NT2/D1 (cell line): ENCODE measurements around the gene SEC22A.

Experiments used
- DNase-seq: peaks from one replicate; pipeline ENCODE4 v3.0.0-alpha.2; 2011; ENCODE audit warnings: low read depth, low spot score
- H3K27me3 ChIP-seq: 2 replicates; pipeline ENCODE4 v1.6.0; 2011; ENCODE audit warnings: mild to moderate bottlenecking; ENCODE audit not compliant: insufficient read length, insufficient read depth
- H3K36me3 ChIP-seq: 2 replicates; pipeline ENCODE4 v1.6.1; 2011; ENCODE audit warnings: mild to moderate bottlenecking, low read length, mixed read lengths; ENCODE audit not compliant: insufficient read depth, insufficient read length
- H3K4me1 ChIP-seq: 2 replicates; pipeline ENCODE4 v1.5.1; 2011; ENCODE audit not compliant: insufficient read depth, insufficient read length
- H3K4me3 ChIP-seq: 2 replicates; pipeline ENCODE4 v1.5.1; 2011; ENCODE audit warnings: low read depth; ENCODE audit not compliant: insufficient read length
- H3K9ac ChIP-seq: 2 replicates; pipeline ENCODE4 v1.6.0; 2011; ENCODE audit warnings: low read depth; ENCODE audit not compliant: insufficient read length
- H3K9me3 ChIP-seq: 2 replicates; pipeline ENCODE4 v1.5.1; 2011; ENCODE audit warnings: mild to moderate bottlenecking, low read length; ENCODE audit not compliant: insufficient read depth
- SUZ12 ChIP-seq: IDR thresholded peaks from 2 replicates; pipeline ENCODE4 v1.6.1; 2011; ENCODE audit not compliant: insufficient read length, insufficient read depth; ENCODE audit errors: extremely low read depth
- YY1 ChIP-seq: IDR thresholded peaks from 2 replicates; pipeline ENCODE4 v1.6.1; 2011; ENCODE audit not compliant: insufficient read length, insufficient read depth
- ZNF274 ChIP-seq: IDR thresholded peaks from 2 replicates; pipeline ENCODE4 v1.6.1; 2011; ENCODE audit warnings: mild to moderate bottlenecking, low read depth, low read length

Gene SEC22A

GRCh38 chr3:123305192-123305591, 103.4 kb downstream of the SEC22A start:
- Histone ChIP-seq H3K9ac (no peak overlapping the region), H3K27me3 (no peaks in the 10 kb centered on the region), H3K9me3 (no peaks in the 10 kb centered on the region), H3K4me1 (peaks cover 4% of the 10 kb centered on the region), H3K4me3 (no peak overlapping the region), H3K36me3 (no peaks in the 10 kb centered on the region)
- no peak for TF ChIP-seq ZNF274
- TF ChIP-seq SUZ12: no peak
- TF ChIP-seq YY1: no peak
- DNase-seq: no peak

GRCh38 chr3:123307064-123307463, 105.3 kb downstream of the SEC22A start:
- Histone ChIP-seq H3K4me3 (no peak overlapping the region), H3K27me3 (no peaks in the 10 kb centered on the region), H3K4me1 (peaks cover 12% of the 10 kb centered on the region), H3K9ac (no peak overlapping the region), H3K9me3 (no peaks in the 10 kb centered on the region), H3K36me3 (no peaks in the 10 kb centered on the region)
- no peak for DNase-seq
- no peak for TF ChIP-seq ZNF274
- no peak for TF ChIP-seq SUZ12
- TF ChIP-seq YY1: no peak

GRCh38 chr3:123310186-123310585, 108.4 kb downstream of the SEC22A start:
- no peaks in the 10 kb centered on the region for H3K36me3 ChIP-seq
- TF ChIP-seq YY1: no peak
- TF ChIP-seq SUZ12: no peak
- no peak for TF ChIP-seq ZNF274
- no peak overlapping the region for H3K4me3 ChIP-seq
- no peaks in the 10 kb centered on the region for H3K9me3 ChIP-seq
- no peak overlapping the region for H3K9ac ChIP-seq
- no peak for DNase-seq
- H3K4me1 ChIP-seq: peaks cover 18% of the 10 kb centered on the region
- peaks cover 7% of the 10 kb centered on the region for H3K27me3 ChIP-seq

- Histone ChIP-seq H3K9me3 (no peaks in the 10 kb centered on the region), H3K27me3 (peaks cover 7% of the 10 kb centered on the region), H3K4me3 (no peak overlapping the region), H3K36me3 (no peaks in the 10 kb centered on the region), H3K9ac (no peak overlapping the region), H3K4me1 (peaks cover 23% of the 10 kb centered on the region)
- no peak for TF ChIP-seq ZNF274
- TF ChIP-seq SUZ12: no peak
- no peak for TF ChIP-seq YY1
- no peak for DNase-seq
These were observed 109.0 kb downstream of the SEC22A start for GRCh38 chr3:123310741-123311140.

GRCh38 chr3:123311201-123311600, 109.5 kb downstream of the SEC22A start:
- H3K27me3 ChIP-seq: peaks cover 7% of the 10 kb centered on the region
- H3K36me3 ChIP-seq: no peaks in the 10 kb centered on the region
- no peak for DNase-seq
- H3K4me3 ChIP-seq: no peak overlapping the region
- H3K9ac ChIP-seq: no peak overlapping the region
- no peaks in the 10 kb centered on the region for H3K9me3 ChIP-seq
- TF ChIP-seq YY1: no peak
- TF ChIP-seq ZNF274: no peak
- TF ChIP-seq SUZ12: no peak
- H3K4me1 ChIP-seq: peaks cover 25% of the 10 kb centered on the region

GRCh38 chr3:123312331-123313265, 110.9 kb downstream of the SEC22A start:
- DNase-seq: no peak
- Histone ChIP-seq H3K36me3 (no peaks in the 10 kb centered on the region), H3K4me3 (no peak overlapping the region), H3K9me3 (no peaks in the 10 kb centered on the region), H3K9ac (no peak overlapping the region), H3K27me3 (peaks cover 7% of the 10 kb centered on the region), H3K4me1 (peaks cover 25% of the 10 kb centered on the region)
- no peak for TF ChIP-seq ZNF274
- TF ChIP-seq YY1: no peak
- no peak for TF ChIP-seq SUZ12

- Histone ChIP-seq H3K9ac (no peak overlapping the region), H3K9me3 (no peaks in the 10 kb centered on the region), H3K4me3 (no peak overlapping the region), H3K27me3 (peaks cover 7% of the 10 kb centered on the region), H3K4me1 (peaks cover 29% of the 10 kb centered on the region), H3K36me3 (no peaks in the 10 kb centered on the region)
- DNase-seq: no peak
- TF ChIP-seq SUZ12 (no peak), ZNF274 (no peak), YY1 (no peak)
These were observed 112.1 kb downstream of the SEC22A start for GRCh38 chr3:123313889-123314288.
